Heart right ventricle (tissue), 16 donors: ENCODE measurements around the gene LGALS1. TPM values are rescaled to one million over a fixed set of nuclear protein-coding genes. Genes with fewer than 3 reads are reported as not detected.

Experiments used
- ATAC-seq, 8 donors: fragments of 200-7000 bp; cut with Tn5 transposase; one replicate each; pipeline ENCODE4 v1.9.1; 2020; ENCODE audit warnings: mild to moderate bottlenecking in 8 of 8, moderate library complexity in 8 of 8, moderate number of reproducible peaks in 1 of 8
- DNase-seq, 2 donors: peaks; one replicate each; pipeline ENCODE4 v3.0.0-alpha.2; 2020
- H3K27ac ChIP-seq, 10 donors: fragments of 200-600 bp; sonication (generic) in 2 of 10; one replicate each; pipeline versions ENCODE4 v1.5.0 to v1.8.0; 2020 to 2022; ENCODE audit warnings: mild to moderate bottlenecking in 3 of 10
- H3K27me3 ChIP-seq, 7 donors: fragments of 200-600 bp; one replicate each; pipeline ENCODE4 v1.8.0; 2021 to 2022; ENCODE audit warnings: mild to moderate bottlenecking in 2 of 7
- H3K36me3 ChIP-seq, 9 donors: fragments of 200-600 bp; sonication (generic) in 1 of 9; one replicate each; pipeline versions ENCODE4 v1.5.0 to v1.8.0; 2020 to 2022; ENCODE audit warnings: mild to moderate bottlenecking in 2 of 9
- H3K4me1 ChIP-seq, 9 donors: fragments of 200-600 bp; sonication (generic) in 1 of 9; one replicate each; pipeline versions ENCODE4 v1.5.0 to v1.8.0; 2020 to 2022; ENCODE audit warnings: mild to moderate bottlenecking in 4 of 9
- H3K4me3 ChIP-seq, 10 donors: fragments of 200-600 bp; sonication (generic) in 2 of 10; one replicate each; pipeline versions ENCODE4 v1.5.0 to v1.8.0; 2020 to 2022; ENCODE audit warnings: mild to moderate bottlenecking in 7 of 10, moderate library complexity in 2 of 10
- H3K9me3 ChIP-seq, 11 donors: fragments of 200-600 bp in 10 of 11; sonication (generic) in 2 of 11; one replicate each; pipeline versions ENCODE4 v1.5.0 to v1.8.0; 2013 to 2022; ENCODE audit warnings: mild to moderate bottlenecking in 2 of 11, control low read depth in 1 of 11, moderate library complexity in 1 of 11
- WGBS, 2 donors: extraction: QIAGEN DNeasy Blood & Tissue Kit; methylation state at CpG; one replicate each; pipeline ENCODE4 v1.1.7; 2013; ENCODE audit warnings: inconsistent platforms in 1 of 2; 5-methylcytosine and 5-hydroxymethylcytosine counted together
- intact Hi-C, 10 donors: fragments of 100-400 bp; cut with DNase I; formaldehyde crosslinking; loops; one replicate each; pipeline versions ENCODE4 v1.11.1 to v1.14.2; 2022
- polyA plus RNA-seq, 2 donors: library from polyadenylated mRNA; stranded (reverse); fragments of 200-250 nt; gene quantifications; one replicate each; pipeline ENCODE4 v1.2.3, GENCODE V29; 2013
- total RNA-seq, 10 donors: library from RNA; stranded (reverse); fragmentation: NEBNext Ultra II Directional in 3 of 10; extraction: Animal tissue kit (Norgen Biotek cat#: 25700) in 3 of 10; gene quantifications; one replicate each; pipeline versions ENCODE4 v1.2.1 to v1.2.4, GENCODE V29; 2021 to 2023
- TF ChIP-seq, protein P1 (sequence below), 9 donors: fragments of 200-600 bp; sonication (generic) in 2 of 9; IDR thresholded peaks; one replicate each; pipeline versions ENCODE4 v1.5.0 to v1.8.0; 2021 to 2022; ENCODE audit warnings: antibody characterized with exemption in 9 of 9, mild to moderate bottlenecking in 5 of 9, moderate library complexity in 1 of 9
- donor health status: Arrhythmogenic right ventricular cardiomyopathy.
- donor health status: ischemic (EF 13 %, LVEDD 7.1; RV severe dilation, severe dysfunction).
- donor health status: healthy with polysubstance abuse.
- donor health status: DM: no; HTN: yes; CAD: no.
- donor health status: DM: no; HTN: no; CAD: no.
- donor health status: ischemic (EF 25% LVEDD 6.9; RV normal size, moderate dysfunction).
- donor health status: ischemic (EF 25% LVEDD 5.7; RV mildly dilated, moderate dysfunction).
- donor health status: healthy.
- donor health status: DM: yes; HTN: yes; CAD: no.
- donor health status: Ischemic cardiomyopathy.
- donor health status: ischemic (EF 35%, LVEDD 5.7; RV mildly dilated, moderate dysfunction).
- donor health status: nonischemic (EF 11% LVEDD 7.7; RV severe dilation, severe dysfunction).
- donor health status: DM: yes; HTN: yes; CAD: no.
- donor health status: PGD.
- donor health status: ischemic (EF 29% LVEDD 5.4; RV normal size, mild dysfunction).
- donor health status: nonischemic (EF 23%, LVEDD 6.1; RV moderate dilation, normal function).

The LGALS1 gene
- total and polyA plus RNA-seq, 12 donors = 651 to 4,200 (median 803) TPM

DNA sequence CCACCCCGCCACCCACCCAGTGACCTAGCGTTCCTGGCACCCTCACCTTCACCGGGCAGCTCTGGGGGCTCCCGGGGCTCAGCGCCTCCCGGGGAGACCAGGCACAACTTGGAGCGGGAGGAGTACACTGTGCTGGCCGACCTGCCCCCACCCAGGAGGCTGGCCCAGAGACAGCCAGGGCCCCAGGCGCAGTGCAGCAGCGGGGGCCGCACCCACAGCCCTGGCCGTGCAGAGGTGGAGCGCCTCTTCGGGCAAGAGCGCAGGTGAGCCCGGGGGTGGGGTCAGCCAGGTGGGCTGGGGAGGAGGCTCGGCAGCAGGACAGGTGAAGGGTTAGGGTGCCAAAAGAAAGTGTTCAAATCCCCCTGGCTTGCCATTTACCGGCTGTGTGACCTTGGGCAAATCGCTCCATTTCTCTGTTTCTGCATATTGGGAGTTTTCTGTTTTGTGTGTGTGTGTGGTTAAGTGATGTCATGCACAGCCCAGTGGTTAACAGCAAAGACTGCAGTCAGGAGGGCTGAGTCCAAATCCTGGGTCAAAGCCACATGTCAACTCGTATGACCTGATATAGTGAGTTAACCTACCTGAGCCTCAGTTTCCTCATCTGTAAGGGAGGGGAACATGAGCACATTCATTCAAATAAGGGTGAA is 50.9 kb downstream of the LGALS1 start:
- ATAC-seq (peak in 2 of 8 donors; percentile 18 to 48), DNase-seq (no peak)
- no peak overlapping the region for H3K27ac ChIP-seq
- peaks cover 0 to 33% (median 13%) of the 10 kb centered on the region in 9 donors for H3K4me1 ChIP-seq
- TF ChIP-seq, protein P1, sequence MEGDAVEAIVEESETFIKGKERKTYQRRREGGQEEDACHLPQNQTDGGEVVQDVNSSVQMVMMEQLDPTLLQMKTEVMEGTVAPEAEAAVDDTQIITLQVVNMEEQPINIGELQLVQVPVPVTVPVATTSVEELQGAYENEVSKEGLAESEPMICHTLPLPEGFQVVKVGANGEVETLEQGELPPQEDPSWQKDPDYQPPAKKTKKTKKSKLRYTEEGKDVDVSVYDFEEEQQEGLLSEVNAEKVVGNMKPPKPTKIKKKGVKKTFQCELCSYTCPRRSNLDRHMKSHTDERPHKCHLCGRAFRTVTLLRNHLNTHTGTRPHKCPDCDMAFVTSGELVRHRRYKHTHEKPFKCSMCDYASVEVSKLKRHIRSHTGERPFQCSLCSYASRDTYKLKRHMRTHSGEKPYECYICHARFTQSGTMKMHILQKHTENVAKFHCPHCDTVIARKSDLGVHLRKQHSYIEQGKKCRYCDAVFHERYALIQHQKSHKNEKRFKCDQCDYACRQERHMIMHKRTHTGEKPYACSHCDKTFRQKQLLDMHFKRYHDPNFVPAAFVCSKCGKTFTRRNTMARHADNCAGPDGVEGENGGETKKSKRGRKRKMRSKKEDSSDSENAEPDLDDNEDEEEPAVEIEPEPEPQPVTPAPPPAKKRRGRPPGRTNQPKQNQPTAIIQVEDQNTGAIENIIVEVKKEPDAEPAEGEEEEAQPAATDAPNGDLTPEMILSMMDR (IDR thresholded peaks at IDR 0.05) = peak in 4 of 9 donors; percentile 13 to 33 (median 20)
- H3K27me3 ChIP-seq = no peaks in the 10 kb centered on the region
- no peak overlapping the region for H3K4me3 ChIP-seq
- no peaks in the 10 kb centered on the region for H3K9me3 ChIP-seq
- intact Hi-C loops = loop anchor here in 1 of 10 donors (10.0 kb wide), 1 partner anchor 82 kb away; no protein-coding TSS in a partner anchor
- H3K36me3 ChIP-seq = no peaks in the 10 kb centered on the region
- WGBS, 2 donors = 90 to 93% methylated on average over 20 of the region's 20 CpGs

DNA sequence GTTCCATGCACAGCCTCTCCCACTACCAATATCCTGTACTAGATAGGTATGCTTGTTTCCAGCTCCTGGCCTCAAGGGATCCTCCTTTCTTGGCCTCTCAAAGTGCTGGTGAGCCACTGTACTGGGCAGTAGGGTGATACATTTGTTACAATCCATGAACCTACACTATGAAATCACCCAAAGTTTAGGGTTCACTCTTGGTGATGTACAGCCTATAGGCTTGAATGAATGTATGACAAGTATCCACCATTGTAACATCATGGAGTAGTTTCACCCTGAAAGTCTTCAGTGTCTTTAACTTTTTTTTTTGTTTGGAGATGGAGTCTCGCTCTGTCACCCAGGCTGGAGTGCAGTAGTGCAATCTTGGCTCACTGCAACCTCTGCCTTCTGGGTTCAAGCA is 53.2 kb downstream of the LGALS1 start:
- Histone ChIP-seq H3K36me3 (no peaks in the 10 kb centered on the region), H3K27me3 (no peaks in the 10 kb centered on the region), H3K4me3 (no peak overlapping the region), H3K9me3 (no peaks in the 10 kb centered on the region), H3K4me1 (peaks cover 0 to 40% (median 13%) of the 10 kb centered on the region in 9 donors), H3K27ac (peak overlapping the region in 7 of 10 donors; percentile 41 to 72 (median 53))
- peak in 4 of 8 donors; percentile 10 to 25 (median 20) for ATAC-seq
- TF ChIP-seq, protein P1 (IDR thresholded peaks at IDR 0.05) = no peak
- WGBS, 2 donors = 89 to 100% methylated on average over 1 of the region's 1 CpG
- no peak for DNase-seq
- intact Hi-C loops = loop anchor here in 1 of 10 donors (10.0 kb wide), 1 partner anchor 84 kb away; no protein-coding TSS in a partner anchor

Other genes with a start within 250 kb of the LGALS1 start
- gene ELFN2, start 248.2 kb upstream of the LGALS1 start, total RNA-seq = under 1 TPM in 6 of 10 donors, not detected in 4; 0.04 to 0.21 (median 0.05) TPM
- under 1 TPM; under 0.01 to 0.01 TPM for gene ELFN2, start 248.2 kb upstream of the LGALS1 start, polyA plus RNA-seq
- gene MFNG, start 189.3 kb upstream of the LGALS1 start, total RNA-seq = 10 to 100 TPM in 4 of 10 donors, 1 to 10 TPM in 6; 5.1 to 19.4 (median 8.5) TPM
- 10 to 100 TPM in 1 of 2 donors, 1 to 10 TPM in 1; 8.9 to 15.8 TPM for gene MFNG, start 189.3 kb upstream of the LGALS1 start, polyA plus RNA-seq
- gene CARD10, start 156.2 kb upstream of the LGALS1 start, total RNA-seq = 10 to 100 TPM in 3 of 10 donors, 1 to 10 TPM in 7; 7.4 to 12.9 (median 8.5) TPM
- gene CARD10, start 156.2 kb upstream of the LGALS1 start, polyA plus RNA-seq = 10 to 100 TPM; 14.0 to 14.8 TPM
- 10 to 100 TPM; 10.6 to 48.3 (median 16.2) TPM for gene CDC42EP1, start 115.2 kb upstream of the LGALS1 start, total RNA-seq
- 10 to 100 TPM; 12.6 to 19.7 TPM for gene CDC42EP1, start 115.2 kb upstream of the LGALS1 start, polyA plus RNA-seq
- gene LGALS2, start 95.5 kb upstream of the LGALS1 start, total RNA-seq = 1 to 10 TPM in 1 of 10 donors, under 1 TPM in 2, not detected in 7; 0.53 to 6.5 (median 0.61) TPM
- gene LGALS2, start 95.5 kb upstream of the LGALS1 start, polyA plus RNA-seq = not detected
- 10 to 100 TPM; 22.9 to 32.6 (median 25.4) TPM for gene GGA1, start 66.8 kb upstream of the LGALS1 start, total RNA-seq
- 10 to 100 TPM; 31.0 to 39.7 TPM for gene GGA1, start 66.8 kb upstream of the LGALS1 start, polyA plus RNA-seq
- 1 to 10 TPM in 8 of 10 donors, under 1 TPM in 2; 0.50 to 9.3 (median 2.7) TPM for gene SH3BP1, start 36.0 kb upstream of the LGALS1 start, total RNA-seq
- 1 to 10 TPM; 1.4 to 1.5 TPM for gene SH3BP1, start 36.0 kb upstream of the LGALS1 start, polyA plus RNA-seq
- 10 to 100 TPM; 16.6 to 29.9 (median 21.2) TPM for gene PDXP, start 16.9 kb upstream of the LGALS1 start, total RNA-seq
- gene PDXP, start 16.9 kb upstream of the LGALS1 start, polyA plus RNA-seq = 10 to 100 TPM in 1 of 2 donors, 1 to 10 TPM in 1; 5.3 to 26.9 TPM
- 10 to 100 TPM; 10.8 to 16.8 (median 12.7) TPM for gene NOL12, start 10.7 kb downstream of the LGALS1 start, total RNA-seq
- 10 to 100 TPM; 19.6 to 35.3 TPM for gene NOL12, start 10.7 kb downstream of the LGALS1 start, polyA plus RNA-seq
- 100 to 1,000 TPM in 1 of 10 donors, 10 to 100 TPM in 9; 63.2 to 115 (median 82.4) TPM for gene TRIOBP, start 21.4 kb downstream of the LGALS1 start, total RNA-seq
- gene TRIOBP, start 21.4 kb downstream of the LGALS1 start, polyA plus RNA-seq = 10 to 100 TPM; 34.7 to 94.1 TPM
- 10 to 100 TPM; 26.7 to 47.8 (median 41.5) TPM for gene GCAT, start 132.3 kb downstream of the LGALS1 start, total RNA-seq
- gene GCAT, start 132.3 kb downstream of the LGALS1 start, polyA plus RNA-seq = 10 to 100 TPM; 29.4 to 63.0 TPM
- not detected for gene GALR3, start 147.7 kb downstream of the LGALS1 start, total RNA-seq
- under 1 TPM in 1 of 2 donors, not detected in 1; 0.03 TPM for gene GALR3, start 147.7 kb downstream of the LGALS1 start, polyA plus RNA-seq
- 10 to 100 TPM; 11.2 to 21.5 (median 14.4) TPM for gene ANKRD54, start 168.7 kb downstream of the LGALS1 start, total RNA-seq
- gene ANKRD54, start 168.7 kb downstream of the LGALS1 start, polyA plus RNA-seq = 10 to 100 TPM; 17.4 to 19.4 TPM
- 100 to 1,000 TPM; 304 to 489 (median 445) TPM for gene EIF3L, start 173.8 kb downstream of the LGALS1 start, total RNA-seq
- gene EIF3L, start 173.8 kb downstream of the LGALS1 start, polyA plus RNA-seq = 100 to 1,000 TPM; 135 to 250 TPM
- 10 to 100 TPM; 13.0 to 26.9 (median 16.5) TPM for gene MICALL1, start 230.7 kb downstream of the LGALS1 start, total RNA-seq
- gene MICALL1, start 230.7 kb downstream of the LGALS1 start, polyA plus RNA-seq = 10 to 100 TPM in 1 of 2 donors, 1 to 10 TPM in 1; 9.3 to 10.3 TPM